Testis (tissue), 2 donors: ENCODE measurements around the gene PRSS38.

Experiments
- POLR2A ChIP-seq: fragments of 450-650 bp; IDR thresholded peaks from one replicate; pipeline ENCODE4 v1.6.1; 2017; ENCODE audit warnings: antibody characterized with exemption, mild to moderate bottlenecking, moderate library complexity
- TF ChIP-seq, protein P1 (sequence below), 3 experiments: fragments of 450-650 bp in 2 of 3; fragments of 200-600 bp in 1 of 3; sonication (generic) in 1 of 3; IDR thresholded peaks; one replicate each; pipeline ENCODE4 v1.5.1; 2016 to 2019; ENCODE audit warnings: antibody characterized with exemption in 3 of 3, mild to moderate bottlenecking in 2 of 3, moderate library complexity in 1 of 3

DNA sequence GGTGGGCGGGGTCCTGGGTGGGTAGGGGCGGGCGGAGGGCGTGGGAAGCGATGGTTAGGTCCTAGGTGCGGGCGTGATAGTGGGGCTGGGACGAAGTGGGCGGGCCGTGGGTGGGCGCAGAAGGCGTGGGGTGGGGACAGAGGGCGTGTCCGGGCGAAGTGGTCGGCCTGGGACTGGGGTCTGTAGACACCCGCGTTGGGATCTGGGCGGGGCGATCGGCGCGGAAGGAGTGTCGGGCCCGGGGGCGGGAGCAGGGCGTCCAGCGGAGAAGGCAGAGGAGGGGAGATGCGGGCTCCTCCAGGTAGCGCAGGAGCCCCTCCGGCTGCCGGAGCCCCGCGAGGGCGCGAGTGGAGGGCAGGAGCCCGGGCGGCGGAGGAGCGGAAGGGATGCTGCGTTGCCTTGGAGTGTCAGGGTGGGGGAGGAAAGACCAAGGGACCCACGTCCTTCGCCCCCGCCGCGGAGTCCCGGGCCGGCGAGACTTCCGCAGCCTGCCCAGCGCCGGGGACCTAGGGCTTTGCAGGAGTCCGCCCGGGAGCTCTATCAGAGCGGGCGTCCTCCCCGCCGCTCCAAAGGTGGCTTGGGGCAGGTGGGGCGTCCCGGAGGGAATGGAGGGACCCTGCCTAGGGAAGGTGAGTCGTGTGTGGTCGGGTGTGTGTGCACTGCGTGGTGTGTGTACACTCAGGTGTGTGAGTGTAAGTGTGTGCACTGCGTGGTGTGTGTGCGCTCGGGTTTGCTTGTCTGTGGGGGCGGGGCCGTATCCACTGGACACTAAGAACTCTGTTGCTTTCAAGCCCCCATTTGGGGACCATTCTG, 27.0 kb upstream of the PRSS38 start:
- TF ChIP-seq, protein P1, sequence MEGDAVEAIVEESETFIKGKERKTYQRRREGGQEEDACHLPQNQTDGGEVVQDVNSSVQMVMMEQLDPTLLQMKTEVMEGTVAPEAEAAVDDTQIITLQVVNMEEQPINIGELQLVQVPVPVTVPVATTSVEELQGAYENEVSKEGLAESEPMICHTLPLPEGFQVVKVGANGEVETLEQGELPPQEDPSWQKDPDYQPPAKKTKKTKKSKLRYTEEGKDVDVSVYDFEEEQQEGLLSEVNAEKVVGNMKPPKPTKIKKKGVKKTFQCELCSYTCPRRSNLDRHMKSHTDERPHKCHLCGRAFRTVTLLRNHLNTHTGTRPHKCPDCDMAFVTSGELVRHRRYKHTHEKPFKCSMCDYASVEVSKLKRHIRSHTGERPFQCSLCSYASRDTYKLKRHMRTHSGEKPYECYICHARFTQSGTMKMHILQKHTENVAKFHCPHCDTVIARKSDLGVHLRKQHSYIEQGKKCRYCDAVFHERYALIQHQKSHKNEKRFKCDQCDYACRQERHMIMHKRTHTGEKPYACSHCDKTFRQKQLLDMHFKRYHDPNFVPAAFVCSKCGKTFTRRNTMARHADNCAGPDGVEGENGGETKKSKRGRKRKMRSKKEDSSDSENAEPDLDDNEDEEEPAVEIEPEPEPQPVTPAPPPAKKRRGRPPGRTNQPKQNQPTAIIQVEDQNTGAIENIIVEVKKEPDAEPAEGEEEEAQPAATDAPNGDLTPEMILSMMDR (IDR thresholded peaks at IDR 0.05) = no peak
- no peak for TF ChIP-seq POLR2A
